GM21825 (cell line): ENCODE data around the gene ARHGAP30.
"Not testable (repeated sequence)": the region's sequence is repeated elsewhere in the genome, so short reads cannot be mapped to it uniquely, and the experiment has no call there.

Experiments
- ATAC-seq: cut with Tn5 transposase; IDR thresholded peaks from one replicate; pipeline ENCODE4 v1.9.1; 2021; ENCODE audit warnings: mild to moderate bottlenecking, moderate library complexity; ENCODE audit not compliant: unreplicated experiment

ARHGAP30 gene

GRCh38 chr1:161016683-161017082 is 53.0 kb downstream of the ARHGAP30 start:
- not testable (repeated sequence) for ATAC-seq

GRCh38 chr1:161013488-161014230 is 56.0 kb downstream of the ARHGAP30 start:
- ATAC-seq: peak; percentile 81

DNA sequence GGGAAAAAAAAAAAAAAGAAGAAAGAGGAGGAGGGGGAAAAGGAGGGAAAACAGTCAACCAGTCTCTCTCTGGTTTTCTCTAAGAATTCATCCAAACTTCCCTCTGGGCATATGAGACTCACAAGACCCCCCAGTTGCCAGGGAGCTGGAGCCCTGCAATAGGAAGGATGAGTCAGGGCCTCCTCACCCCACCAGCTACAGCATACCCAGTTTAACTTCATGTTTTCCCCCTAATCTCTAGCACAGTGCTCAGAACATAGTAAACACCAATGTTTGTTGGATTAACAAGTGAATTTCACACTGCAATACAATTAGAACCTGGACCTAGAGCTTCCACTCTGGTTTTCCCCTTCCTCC is 56.6 kb downstream of the ARHGAP30 start:
- peak; percentile 10 for ATAC-seq

DNA sequence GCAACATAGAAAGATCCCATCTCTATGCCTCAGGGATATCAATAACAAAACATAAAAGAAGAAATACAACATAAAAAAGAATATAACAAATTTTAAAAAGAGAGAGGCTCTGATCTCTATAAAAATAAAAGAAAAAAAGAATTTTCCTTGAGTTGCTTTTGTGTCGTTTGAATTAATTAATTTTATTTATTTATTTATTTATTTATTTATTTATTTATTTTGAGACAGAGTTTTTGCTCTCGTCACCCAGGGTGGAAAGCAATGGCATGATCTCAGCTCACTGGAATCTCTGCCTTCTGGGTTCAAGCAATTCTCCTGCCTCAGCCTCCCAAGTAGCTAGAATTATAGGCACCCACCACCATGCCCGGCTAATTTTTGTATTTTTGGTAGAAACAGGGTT is 57.3 kb downstream of the ARHGAP30 start:
- ATAC-seq: no peak

DNA sequence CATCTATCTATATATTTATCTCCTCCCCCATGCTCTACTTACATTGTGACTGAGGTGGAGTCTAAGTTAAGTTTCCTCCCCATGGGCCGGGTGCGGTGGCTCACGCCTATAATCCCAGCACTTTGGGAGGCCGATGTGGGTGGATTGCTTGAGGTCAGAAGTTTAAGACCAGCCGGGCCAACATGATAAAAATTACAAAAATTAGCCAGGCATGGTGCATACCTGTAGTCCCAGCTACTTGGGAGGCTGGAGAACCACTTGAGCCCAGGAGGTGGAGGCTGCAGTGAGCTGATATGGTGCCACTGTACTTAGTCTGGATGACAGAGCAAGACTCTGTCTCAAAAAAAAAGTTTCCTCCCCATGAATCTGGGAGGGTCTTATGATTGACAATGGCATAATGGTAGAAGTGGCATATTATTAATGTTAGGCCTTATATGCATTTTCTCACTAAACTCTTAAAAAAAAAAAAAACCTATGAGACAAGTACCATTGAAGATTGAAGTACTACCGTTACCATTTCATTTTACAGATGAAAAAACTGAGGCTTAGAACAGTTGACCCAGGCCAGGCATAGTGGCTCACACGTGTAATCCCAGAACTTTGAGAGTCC is 60.0 kb downstream of the ARHGAP30 start:
- ATAC-seq: no peak

GRCh38 chr1:161008869-161009510 is 60.7 kb downstream of the ARHGAP30 start:
- ATAC-seq: no peak

GRCh38 chr1:161007369-161007768 is 62.3 kb downstream of the ARHGAP30 start:
- no peak for ATAC-seq

DNA sequence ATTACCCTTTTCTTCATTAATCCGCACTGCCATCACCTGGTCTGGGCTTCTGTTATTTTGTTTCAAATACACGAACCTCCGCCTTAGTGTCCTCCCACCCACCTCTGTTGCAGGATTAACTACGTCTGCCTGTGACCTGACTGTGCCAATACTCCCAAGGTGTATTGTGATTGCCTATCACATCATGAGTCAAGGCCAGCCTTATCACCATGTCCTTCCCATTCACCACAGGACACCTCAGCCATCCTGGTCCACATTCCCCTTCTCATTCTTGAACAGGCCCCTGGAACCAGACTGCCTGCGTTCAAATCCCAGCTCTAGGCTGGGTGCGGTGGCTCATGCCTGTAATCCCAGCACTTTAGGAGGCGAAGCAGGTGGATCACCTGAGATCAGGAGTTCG is 63.1 kb downstream of the ARHGAP30 start:
- no peak for ATAC-seq

DNA sequence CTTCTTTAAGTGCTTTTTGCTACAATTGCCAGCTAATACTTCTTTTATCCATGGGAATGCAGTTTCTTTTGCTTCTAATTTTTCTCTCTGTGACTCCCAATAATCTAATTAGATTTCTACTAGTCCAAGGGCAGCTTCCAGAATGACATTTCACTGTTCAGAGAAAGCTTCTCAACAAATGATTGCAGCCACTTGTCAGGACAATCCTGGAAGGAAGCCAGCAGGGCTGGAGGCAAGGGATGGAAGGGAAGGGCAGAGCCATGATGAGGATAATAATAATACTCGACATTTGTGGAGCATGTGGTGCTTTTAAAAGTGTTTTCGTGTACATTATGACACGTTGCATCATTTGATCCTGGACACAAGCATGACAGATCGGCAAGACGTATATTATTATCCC is 68.2 kb downstream of the ARHGAP30 start:
- no peak for ATAC-seq

DNA sequence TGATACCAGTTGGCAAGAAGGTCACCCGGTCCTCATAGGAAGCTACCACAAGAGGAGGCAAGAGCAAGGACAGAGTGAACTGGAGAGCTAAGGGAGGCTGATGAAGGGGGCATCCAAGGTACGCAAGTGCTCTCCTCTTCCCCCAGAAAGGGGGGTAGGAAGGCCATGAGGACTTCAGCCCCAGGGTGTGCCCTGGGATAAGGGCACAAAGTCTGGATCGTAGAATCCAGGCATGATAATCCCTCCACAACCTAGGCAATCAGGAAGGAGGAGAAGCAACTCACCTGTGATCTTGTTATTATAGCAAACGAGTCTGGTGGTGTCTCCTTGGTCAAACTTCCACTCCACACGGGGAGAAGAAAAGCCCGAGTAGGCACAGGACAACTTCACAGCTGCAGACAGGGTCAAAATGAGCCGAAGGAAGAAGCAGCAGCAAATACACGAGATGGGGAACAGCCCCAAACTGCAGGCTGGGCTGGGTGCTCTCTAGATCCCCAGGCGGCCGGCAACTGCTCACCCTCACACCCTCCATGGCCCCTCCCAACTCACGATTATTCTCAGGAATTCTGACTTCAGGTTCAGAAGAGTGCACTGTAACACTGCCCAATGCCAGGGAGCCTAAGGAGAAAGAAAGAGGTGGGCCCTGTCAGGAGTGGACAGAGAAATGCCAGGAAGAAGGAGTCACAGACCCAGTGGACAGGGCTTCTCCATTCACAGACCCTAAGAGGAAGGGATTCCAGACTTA is 68.8 kb downstream of the ARHGAP30 start:
- ATAC-seq: no peak

DNA sequence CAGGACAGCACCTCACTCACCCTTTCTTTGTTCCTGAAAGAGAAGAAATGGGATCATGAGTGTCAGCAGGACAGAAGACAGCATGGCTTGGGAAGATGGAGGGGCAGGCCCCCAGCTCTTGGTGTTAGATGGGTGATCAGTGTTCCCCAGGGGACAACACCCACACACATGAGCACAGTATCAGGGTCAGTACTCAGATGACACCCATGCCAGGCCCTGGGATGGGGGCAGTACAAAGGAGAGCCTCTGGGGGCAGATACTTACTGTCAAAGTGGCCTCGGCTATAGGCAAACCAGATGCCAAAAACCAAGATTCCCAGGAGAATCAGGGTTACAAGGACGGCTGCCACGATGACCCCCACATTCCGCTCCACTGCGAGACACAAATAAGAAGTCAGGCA is 70.3 kb downstream of the ARHGAP30 start:
- ATAC-seq: no peak

GRCh38 chr1:160997323-160998038 is 72.2 kb downstream of the ARHGAP30 start:
- no peak for ATAC-seq
